PC-3 (cell line): ENCODE data around the gene HOXC5. TPM values are rescaled to one million over a fixed set of nuclear protein-coding genes. Genes with fewer than 3 reads are reported as not detected.
A peak's percentile ranks its signal among the peaks of the same experiment; 100 is the strongest.
"Not testable (repeated sequence)": the region's sequence is repeated elsewhere in the genome, so short reads cannot be mapped to it uniquely, and the experiment has no call there.

Experiments used
- ATAC-seq: fragments of 200-7000 bp; cut with Tn5 transposase; 2 replicates; pipeline ENCODE4 v1.9.1; 2020; ENCODE audit warnings: mild to moderate bottlenecking, moderate library complexity
- BruUV-seq: library from RNA; stranded (reverse); fragments of 400-500 nt; replicated peaks from 2 replicates; lab custom pipeline; 2021; lab: Mats Ljungman, UMichigan
- CTCF ChIA-PET: fragments of 300-600 bp; sonication (Branson Sonifier 250); formaldehyde crosslinking; loops from one replicate; lab custom pipeline; 2022; ENCODE audit warnings: antibody characterized with exemption; lab: Charles Lee
- POLR2A ChIA-PET: fragments of 300-600 bp; sonication (Branson Sonifier 250); formaldehyde crosslinking; loops from one replicate; lab custom pipeline; 2022; ENCODE audit warnings: antibody characterized with exemption; ENCODE audit not compliant: unreplicated experiment; lab: Charles Lee
- DNase-seq: peaks from one replicate; pipeline ENCODE4 v3.0.0-alpha.2; 2015
- H2AFZ ChIP-seq: fragments of 300-600 bp; sonication (generic); 2 replicates; pipeline ENCODE4 v1.6.0; 2016; ENCODE audit warnings: antibody characterized with exemption, low read length
- H3F3A ChIP-seq: fragments of 300-600 bp; sonication (generic); one replicate; pipeline ENCODE4 v1.6.0; 2017; ENCODE audit warnings: antibody characterized with exemption, low read length, control low read depth, mild to moderate bottlenecking; ENCODE audit not compliant: unreplicated experiment
- H3K27ac ChIP-seq: fragments of 300-600 bp; sonication (generic); 2 replicates; pipeline ENCODE4 v1.5.1; 2016; ENCODE audit warnings: mild to moderate bottlenecking, low read length
- H3K27me3 ChIP-seq: fragments of 300-600 bp; sonication (generic); 2 replicates; pipeline ENCODE4 v1.6.1; 2016; ENCODE audit warnings: low read length, mixed read lengths
- H3K36me3 ChIP-seq: fragments of 300-600 bp; sonication (generic); 2 replicates; pipeline ENCODE4 v1.6.1; 2016; ENCODE audit warnings: low read depth, mixed run types, low read length, mixed read lengths
- H3K4me1 ChIP-seq: fragments of 300-600 bp; sonication (generic); 2 replicates; pipeline ENCODE4 v1.5.1; 2016; ENCODE audit warnings: low read length; ENCODE audit not compliant: insufficient read depth
- H3K4me2 ChIP-seq: fragments of 300-600 bp; sonication (generic); 2 replicates; pipeline ENCODE4 v1.6.0; 2016; ENCODE audit warnings: low read length
- H3K4me3 ChIP-seq: fragments of 300-600 bp; sonication (generic); 2 replicates; pipeline ENCODE4 v1.5.1; 2016; ENCODE audit warnings: mild to moderate bottlenecking, low read length, mixed read lengths
- H3K79me2 ChIP-seq: fragments of 300-600 bp; sonication (generic); 2 replicates; pipeline ENCODE4 v1.6.1; 2017; ENCODE audit warnings: low read length, mixed read lengths
- H3K9ac ChIP-seq: fragments of 300-600 bp; sonication (generic); 2 replicates; pipeline ENCODE4 v1.6.0; 2016; ENCODE audit warnings: mild to moderate bottlenecking, low read length
- H3K9me2 ChIP-seq: fragments of 300-600 bp; sonication (generic); replicated peaks from 2 replicates; pipeline ENCODE4 v1.6.1; 2016; ENCODE audit warnings: mixed run types, low read length, mixed read lengths
- H3K9me3 ChIP-seq: fragments of 300-600 bp; sonication (generic); 2 replicates; pipeline ENCODE4 v1.6.1; 2016; ENCODE audit warnings: low read length, mixed read lengths
- H4K20me1 ChIP-seq: fragments of 300-600 bp; sonication (generic); 2 replicates; pipeline ENCODE4 v1.6.1; 2016; ENCODE audit warnings: low read length, mixed read lengths
- EZH2 ChIP-seq: fragments of 300-600 bp; sonication (generic); IDR thresholded peaks from one replicate; pipeline ENCODE4 v1.6.1; 2017; ENCODE audit warnings: antibody characterized with exemption, mild to moderate bottlenecking, low read length; ENCODE audit not compliant: unreplicated experiment
- EZH2phosphoT487 ChIP-seq: fragments of 300-600 bp; sonication (generic); IDR thresholded peaks from 2 replicates; pipeline ENCODE4 v1.6.1; 2018; ENCODE audit warnings: mild to moderate bottlenecking, antibody characterized with exemption, low read length, borderline replicate concordance
- intact Hi-C: fragments of 100-400 bp; cut with micrococcal nuclease; formaldehyde crosslinking; loops from 2 replicates; pipeline ENCODE4 v1.9.0; 2023
- microRNA-seq: library from miRNA; unstranded; fragments of <30 nt; microRNA quantifications from one replicate; pipeline ENCODE4 v1.1.0, GENCODE V29; 2020; ENCODE audit not compliant: unreplicated experiment
- total RNA-seq: library from RNA; depleted of rRNA; stranded (reverse); fragments of >200 nt; gene quantifications from 2 replicates; pipeline ENCODE4 v1.2.3, GENCODE V29; 2014; rRNA removed
- TF ChIP-seq, protein P1 (sequence below): fragments of 300-600 bp; sonication (generic); conservative IDR thresholded peaks from 2 replicates; pipeline ENCODE4 v1.5.1; 2017; ENCODE audit warnings: antibody characterized with exemption, low read depth, mild to moderate bottlenecking, low read length

The HOXC5 gene
- total RNA-seq, 1 experiment from 2014 or later = 0.26 TPM

- BruUV-seq, H3K4me3 ChIP-seq, H3K4me1 ChIP-seq, H3K27ac ChIP-seq, ATAC-seq, H3K36me3 ChIP-seq, H3K9me3 ChIP-seq, H3K27me3 ChIP-seq, H3K4me2 ChIP-seq, POLR2A ChIA-PET, DNase-seq, H3F3A ChIP-seq, H3K9ac ChIP-seq, H3K9me2 ChIP-seq, CTCF ChIA-PET, H2AFZ ChIP-seq, H3K79me2 ChIP-seq, intact Hi-C loops, H4K20me1 ChIP-seq: not testable (repeated sequence)
These were observed 48.2 kb downstream of the HOXC5 start for GRCh38 chr12:54081053-54081514.

DNA sequence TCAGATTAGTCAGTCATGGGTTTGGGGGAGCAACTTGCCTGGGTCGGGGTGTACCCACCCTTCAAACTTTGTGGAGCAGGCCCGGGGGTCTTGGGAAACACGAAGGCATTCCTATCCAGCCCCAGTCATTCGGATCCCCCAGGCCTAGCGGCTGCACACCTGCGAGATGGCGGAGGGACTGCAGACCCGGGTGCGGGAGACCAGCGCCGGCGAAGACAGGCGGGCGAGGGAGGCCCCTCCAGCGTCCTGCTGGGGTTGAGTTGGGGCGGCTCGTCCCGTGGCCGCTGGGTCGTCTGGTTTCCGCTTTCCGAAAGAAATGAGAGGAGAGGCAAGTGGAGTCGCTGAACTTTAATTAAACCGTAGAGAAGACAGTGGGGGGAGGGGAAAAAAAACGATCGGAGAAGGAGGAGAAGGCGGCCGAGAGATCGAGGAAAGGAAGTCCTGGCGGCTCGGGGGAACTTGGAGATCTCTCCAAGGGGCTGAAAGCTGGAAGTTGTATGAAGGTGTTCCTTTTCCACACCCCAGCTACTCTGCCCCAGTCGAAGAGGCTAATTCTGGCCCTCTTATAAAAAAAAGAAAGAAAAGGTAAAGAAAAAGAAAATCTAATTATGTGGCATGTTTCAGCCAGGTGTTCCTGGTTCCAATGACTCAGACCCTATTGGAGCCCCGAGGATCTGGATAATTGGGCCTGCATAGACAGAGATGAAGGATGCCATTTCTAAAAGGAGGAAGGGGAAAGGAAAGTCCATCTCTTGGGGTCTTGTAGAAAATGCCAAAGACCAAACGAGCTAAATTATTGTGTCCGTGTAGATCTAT is 48.9 kb downstream of the HOXC5 start:
- H3K9me3 ChIP-seq, ATAC-seq, H3K4me1 ChIP-seq, DNase-seq, H3F3A ChIP-seq, H3K4me2 ChIP-seq, H3K4me3 ChIP-seq, H3K27me3 ChIP-seq, H3K9ac ChIP-seq, H3K36me3 ChIP-seq, H4K20me1 ChIP-seq, H3K9me2 ChIP-seq, POLR2A ChIA-PET, CTCF ChIA-PET, H3K79me2 ChIP-seq, H2AFZ ChIP-seq, BruUV-seq, intact Hi-C loops, H3K27ac ChIP-seq: not testable (repeated sequence)

DNA sequence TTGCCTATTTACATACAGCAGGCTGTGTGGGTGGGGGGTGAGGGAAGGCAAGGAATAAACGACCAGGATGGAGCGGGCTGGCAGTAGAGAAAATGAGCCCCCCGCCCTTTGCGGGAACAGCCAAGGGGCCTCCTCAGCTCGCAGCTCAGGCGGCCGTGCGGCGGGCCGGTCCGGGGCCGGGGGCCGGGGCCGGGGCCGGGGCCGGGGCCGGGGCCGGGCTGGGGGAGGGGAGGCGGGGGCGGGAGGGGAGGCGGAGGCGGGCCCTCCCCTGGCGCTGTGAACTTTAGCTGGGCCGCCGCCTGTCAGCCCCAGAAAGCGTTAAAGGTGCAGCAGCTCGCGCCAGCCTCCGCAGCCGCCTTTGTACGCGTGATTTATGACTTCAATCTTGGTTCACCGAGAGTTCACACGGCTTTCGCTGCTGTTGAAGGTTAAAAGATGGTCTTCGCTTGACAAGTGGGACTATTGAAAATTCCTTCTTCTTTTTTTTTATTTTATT is 49.6 kb downstream of the HOXC5 start:
- DNase-seq = no peak
- TF ChIP-seq EZH2 (no peak), EZH2phosphoT487 (no peak)
- TF ChIP-seq, protein P1, sequence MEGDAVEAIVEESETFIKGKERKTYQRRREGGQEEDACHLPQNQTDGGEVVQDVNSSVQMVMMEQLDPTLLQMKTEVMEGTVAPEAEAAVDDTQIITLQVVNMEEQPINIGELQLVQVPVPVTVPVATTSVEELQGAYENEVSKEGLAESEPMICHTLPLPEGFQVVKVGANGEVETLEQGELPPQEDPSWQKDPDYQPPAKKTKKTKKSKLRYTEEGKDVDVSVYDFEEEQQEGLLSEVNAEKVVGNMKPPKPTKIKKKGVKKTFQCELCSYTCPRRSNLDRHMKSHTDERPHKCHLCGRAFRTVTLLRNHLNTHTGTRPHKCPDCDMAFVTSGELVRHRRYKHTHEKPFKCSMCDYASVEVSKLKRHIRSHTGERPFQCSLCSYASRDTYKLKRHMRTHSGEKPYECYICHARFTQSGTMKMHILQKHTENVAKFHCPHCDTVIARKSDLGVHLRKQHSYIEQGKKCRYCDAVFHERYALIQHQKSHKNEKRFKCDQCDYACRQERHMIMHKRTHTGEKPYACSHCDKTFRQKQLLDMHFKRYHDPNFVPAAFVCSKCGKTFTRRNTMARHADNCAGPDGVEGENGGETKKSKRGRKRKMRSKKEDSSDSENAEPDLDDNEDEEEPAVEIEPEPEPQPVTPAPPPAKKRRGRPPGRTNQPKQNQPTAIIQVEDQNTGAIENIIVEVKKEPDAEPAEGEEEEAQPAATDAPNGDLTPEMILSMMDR = no peak
- Histone ChIP-seq H3K9ac (no peak overlapping the region), H3K9me3 (no peaks in the 10 kb centered on the region), H3K4me1 (no peaks in the 10 kb centered on the region), H2AFZ (no peak overlapping the region), H3K27me3 (no peaks in the 10 kb centered on the region; the same call in 1 of the 2 replicates), H3K4me2 (no peak overlapping the region), H3K36me3 (no peaks in the 10 kb centered on the region), H3K27ac (no peak overlapping the region), H3K9me2 (no peaks in the 10 kb centered on the region), H3K4me3 (no peak overlapping the region), H3K79me2 (no peaks in the 10 kb centered on the region), H4K20me1 (no peaks in the 10 kb centered on the region), H3F3A (no peaks in the 10 kb centered on the region)
- BruUV-seq = no TSS peak
- POLR2A ChIA-PET = no interaction called here
- no peak for ATAC-seq
- CTCF ChIA-PET = no interaction called here
- intact Hi-C loops = no loop called here

Small RNAs within 50 kb of the gene (microRNA-seq; reads per million reads assigned to microRNA genes)
- gene MIR196A2 (112 reads per million, percentile 64 among the genes with 10 or more reads in this experiment), gene MIR615 (172 reads per million, percentile 68 among the genes with 10 or more reads in this experiment)

Other genes with a start within 250 kb of the HOXC5 start
- 7.8 and 9.0 TPM in 2 replicates for gene HOXC13, start 94.2 kb upstream of the HOXC5 start, total RNA-seq
- 0.33 and 1.2 TPM in 2 replicates for gene HOXC12, start 78.1 kb upstream of the HOXC5 start, total RNA-seq
- 0.84 and 1.2 TPM in 2 replicates for gene HOXC11, start 59.9 kb upstream of the HOXC5 start, total RNA-seq
- gene HOTAIR, start 58.1 kb upstream of the HOXC5 start, total RNA-seq = 3.5 and 4.3 TPM in 2 replicates
- gene HOXC10, start 47.9 kb upstream of the HOXC5 start, total RNA-seq = 0.69 and 2.9 TPM in 2 replicates
- gene HOXC9, start 32.9 kb upstream of the HOXC5 start, total RNA-seq = 1.5 and 1.8 TPM in 2 replicates
- 1.1 and 2.4 TPM in 2 replicates for gene HOXC8, start 24.1 kb upstream of the HOXC5 start, total RNA-seq
- 2.8 and 5.3 TPM in 2 replicates for gene HOXC6, start 4.6 kb upstream of the HOXC5 start, total RNA-seq
- 1.8 and 2.6 TPM in 2 replicates for gene HOXC4, start 20.8 kb downstream of the HOXC5 start, total RNA-seq
- 69.8 and 93.5 TPM in 2 replicates for gene SMUG1, start 155.9 kb downstream of the HOXC5 start, total RNA-seq
- 14.6 and 14.9 TPM in 2 replicates for gene CBX5, start 247.1 kb downstream of the HOXC5 start, total RNA-seq
- gene HNRNPA1, start 247.7 kb downstream of the HOXC5 start, total RNA-seq = 465 and 516 TPM in 2 replicates